ENCODE data around the gene PBLD.
"Not testable (repeated sequence)": the region's sequence is repeated elsewhere in the genome, so short reads cannot be mapped to it uniquely, and the experiment has no call there.

The PBLD gene

GRCh38 chr10:68261132-68261856 lies 71.4 kb downstream of the PBLD start:
- no peak overlapping the region for H3K4me3 ChIP-seq (ENCODE audit: low read length)
- no peak overlapping the region for H3K27ac ChIP-seq (ENCODE audit: low read depth, low read length)
- H3K27me3 ChIP-seq (ENCODE audit: control insufficient read depth, insufficient read depth, low read length): no peaks in the 10 kb centered on the region
- H3K9ac ChIP-seq (ENCODE audit: low read length): no peak overlapping the region
- H3K4me1 ChIP-seq (ENCODE audit: control insufficient read depth, insufficient read depth, low read length): no peaks in the 10 kb centered on the region
- H3K36me3 ChIP-seq (ENCODE audit: control insufficient read depth, insufficient read depth, low read length): no peaks in the 10 kb centered on the region

DNA sequence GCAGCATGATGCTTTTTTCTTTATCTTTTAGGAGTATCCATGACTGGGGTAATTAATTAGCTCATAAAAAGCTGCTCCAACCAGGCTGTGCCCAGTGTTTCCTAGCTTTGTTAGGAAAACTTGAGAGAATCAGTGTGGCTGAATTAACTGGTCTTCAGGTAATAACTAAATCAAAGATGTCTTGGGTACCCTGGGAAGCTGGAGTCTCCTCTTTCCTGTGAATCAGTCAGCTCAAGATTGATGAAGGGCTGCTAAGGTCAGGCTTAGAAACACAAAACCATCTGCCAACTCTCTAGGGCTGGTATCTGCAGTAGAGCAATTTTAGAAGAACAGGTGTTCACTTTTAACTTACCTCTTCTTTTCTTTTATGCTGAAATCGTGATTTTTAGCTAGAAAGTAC lies 79.4 kb downstream of the PBLD start:
- Histone ChIP-seq H3K4me3 (ENCODE audit: low read length) (no peak overlapping the region), H3K4me1 (ENCODE audit: control insufficient read depth, insufficient read depth, low read length) (no peaks in the 10 kb centered on the region), H3K36me3 (ENCODE audit: control insufficient read depth, insufficient read depth, low read length) (no peaks in the 10 kb centered on the region), H3K27me3 (ENCODE audit: control insufficient read depth, insufficient read depth, low read length) (no peaks in the 10 kb centered on the region), H3K27ac (ENCODE audit: low read depth, low read length) (no peak overlapping the region), H3K9ac (ENCODE audit: low read length) (no peak overlapping the region)

DNA sequence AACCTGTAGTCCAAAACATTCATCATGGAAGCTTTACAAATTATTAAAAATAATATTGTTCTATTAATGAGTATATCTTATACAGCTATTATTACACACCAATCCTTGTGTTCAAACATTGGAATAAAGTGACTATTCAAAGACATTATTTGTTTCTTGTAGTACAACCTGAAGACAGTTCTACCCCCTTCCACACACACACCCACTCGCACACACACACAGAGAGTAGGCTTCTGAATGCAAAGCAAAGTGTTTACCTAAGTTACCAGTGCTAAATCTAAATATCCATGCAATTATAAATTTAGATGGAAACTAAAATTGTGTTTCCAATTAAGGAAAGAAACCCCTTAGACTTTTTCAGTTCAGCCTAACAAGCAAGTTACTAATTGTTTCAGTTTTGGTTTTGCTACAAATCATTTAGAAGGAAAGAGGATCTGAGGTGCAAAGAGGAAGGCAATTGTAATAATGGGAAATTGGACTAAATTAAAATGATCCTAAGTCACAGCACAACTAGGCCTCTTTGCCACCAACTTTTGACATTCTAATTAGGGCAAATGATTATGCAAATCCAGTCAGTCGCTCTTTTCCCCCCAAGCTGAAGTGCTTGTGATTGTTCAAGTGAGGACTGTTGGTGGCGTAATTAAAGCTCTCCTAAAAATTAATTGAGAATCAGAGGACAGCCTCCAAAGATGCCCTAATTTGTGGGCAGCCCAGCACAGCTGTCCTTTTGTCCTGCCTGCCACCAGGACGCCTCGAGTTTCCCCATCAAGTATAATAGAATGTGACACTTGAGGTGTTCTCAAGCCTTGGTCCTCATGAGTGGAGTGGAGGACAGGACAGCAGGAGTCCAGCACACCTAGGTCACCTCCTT lies 80.9 kb downstream of the PBLD start:
- Histone ChIP-seq H3K27me3 (ENCODE audit: control insufficient read depth, insufficient read depth, low read length) (no peaks in the 10 kb centered on the region), H3K4me3 (ENCODE audit: low read length) (no peak overlapping the region), H3K27ac (ENCODE audit: low read depth, low read length) (no peak overlapping the region), H3K4me1 (ENCODE audit: control insufficient read depth, insufficient read depth, low read length) (no peaks in the 10 kb centered on the region), H3K36me3 (ENCODE audit: control insufficient read depth, insufficient read depth, low read length) (no peaks in the 10 kb centered on the region), H3K9ac (ENCODE audit: low read length) (no peak overlapping the region)

DNA sequence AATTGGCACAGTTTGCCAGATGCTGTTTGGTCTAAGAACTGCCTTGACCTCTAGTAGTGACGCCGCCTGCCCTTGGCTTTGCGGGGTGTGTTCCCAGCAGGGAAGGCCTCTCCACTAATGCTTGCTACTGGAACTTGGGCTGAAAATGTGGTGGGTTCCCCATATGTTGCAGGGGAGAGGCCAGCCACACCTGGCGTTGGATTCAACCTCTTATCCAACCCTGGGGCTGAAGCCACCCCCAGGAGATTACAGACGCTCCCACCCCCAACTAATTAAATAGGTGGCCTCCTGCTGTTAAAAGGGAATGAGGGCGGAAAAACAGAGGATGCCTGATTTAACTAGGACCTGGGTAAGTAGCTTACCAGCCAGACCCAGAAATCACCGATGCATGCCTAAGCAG lies 81.6 kb downstream of the PBLD start:
- Histone ChIP-seq H3K4me1 (ENCODE audit: control insufficient read depth, insufficient read depth, low read length) (no peaks in the 10 kb centered on the region), H3K36me3 (ENCODE audit: control insufficient read depth, insufficient read depth, low read length) (no peaks in the 10 kb centered on the region), H3K27ac (ENCODE audit: low read depth, low read length) (no peak overlapping the region), H3K9ac (ENCODE audit: low read length) (no peak overlapping the region), H3K4me3 (ENCODE audit: low read length) (no peak overlapping the region), H3K27me3 (ENCODE audit: control insufficient read depth, insufficient read depth, low read length) (no peaks in the 10 kb centered on the region)

DNA sequence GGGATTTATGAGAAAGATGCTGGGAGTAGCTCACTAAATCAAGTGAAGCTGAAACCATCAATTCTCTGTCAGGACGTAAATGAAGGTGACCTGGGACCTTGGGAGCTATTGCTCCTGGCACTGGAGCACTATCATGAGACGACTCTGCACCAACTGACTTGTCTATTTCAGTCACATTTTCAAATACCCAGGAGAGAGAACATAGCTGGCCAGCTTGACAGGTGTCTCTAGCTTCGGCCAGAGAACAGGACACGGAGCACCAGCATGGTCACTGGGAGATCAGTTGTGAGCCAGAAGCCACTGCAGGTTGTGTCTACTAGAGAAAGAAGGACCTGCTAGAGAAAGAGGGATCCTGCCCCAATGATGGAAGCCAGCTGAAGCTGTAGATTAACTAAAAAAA lies 83.4 kb downstream of the PBLD start:
- Histone ChIP-seq H3K4me3 (ENCODE audit: low read length) (no peak overlapping the region), H3K27ac (ENCODE audit: low read depth, low read length) (no peak overlapping the region), H3K4me1 (ENCODE audit: control insufficient read depth, insufficient read depth, low read length) (no peaks in the 10 kb centered on the region), H3K9ac (ENCODE audit: low read length) (no peak overlapping the region), H3K27me3 (ENCODE audit: control insufficient read depth, insufficient read depth, low read length) (no peaks in the 10 kb centered on the region), H3K36me3 (ENCODE audit: control insufficient read depth, insufficient read depth, low read length) (no peaks in the 10 kb centered on the region)

DNA sequence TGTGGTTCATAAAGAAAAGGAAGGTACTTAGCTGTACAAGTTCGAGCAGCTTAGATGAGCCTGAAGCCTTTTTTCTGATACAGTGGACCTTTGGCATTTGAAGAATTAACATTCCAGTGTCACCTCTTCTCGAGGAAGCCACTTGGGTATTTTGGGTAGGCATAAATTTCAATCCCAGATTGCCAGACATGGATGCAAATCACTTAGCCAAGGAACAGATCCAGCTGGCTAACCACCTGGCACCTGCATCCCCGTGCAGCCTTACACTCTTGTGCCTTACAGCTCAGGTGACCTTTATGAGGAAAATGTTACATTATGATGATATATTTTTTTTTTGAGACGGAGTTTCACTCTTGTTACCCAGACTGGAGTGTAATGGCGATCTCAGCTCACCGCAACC lies 84.8 kb downstream of the PBLD start:
- Histone ChIP-seq H3K4me1 (ENCODE audit: control insufficient read depth, insufficient read depth, low read length) (no peaks in the 10 kb centered on the region), H3K9ac (ENCODE audit: low read length) (no peak overlapping the region), H3K27me3 (ENCODE audit: control insufficient read depth, insufficient read depth, low read length) (no peaks in the 10 kb centered on the region), H3K27ac (ENCODE audit: low read depth, low read length) (no peak overlapping the region), H3K36me3 (ENCODE audit: control insufficient read depth, insufficient read depth, low read length) (no peaks in the 10 kb centered on the region), H3K4me3 (ENCODE audit: low read length) (no peak overlapping the region)

DNA sequence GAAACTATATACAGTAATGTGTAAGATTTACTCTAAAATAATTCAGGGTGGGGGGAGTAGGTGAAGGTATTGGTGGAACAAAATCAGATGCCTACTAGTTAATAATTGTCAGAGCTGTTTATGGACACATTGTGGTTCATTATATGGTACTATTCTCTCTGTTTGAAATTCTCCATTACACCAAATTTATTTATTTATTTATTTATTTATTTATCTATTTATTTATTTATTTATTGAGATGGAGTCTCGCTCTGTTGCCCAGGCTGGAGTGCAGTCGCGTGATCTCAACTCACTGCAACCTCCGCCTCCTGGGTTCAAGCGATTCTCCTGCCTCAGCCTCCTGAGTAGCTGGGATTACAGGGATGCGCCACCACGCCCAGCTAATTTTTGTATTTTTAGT lies 86.3 kb downstream of the PBLD start:
- H3K27me3 ChIP-seq (ENCODE audit: control insufficient read depth, insufficient read depth, low read length); H3K4me3 ChIP-seq (ENCODE audit: low read length); H3K9ac ChIP-seq (ENCODE audit: low read length); H3K36me3 ChIP-seq (ENCODE audit: control insufficient read depth, insufficient read depth, low read length); H3K4me1 ChIP-seq (ENCODE audit: control insufficient read depth, insufficient read depth, low read length); H3K27ac ChIP-seq (ENCODE audit: low read depth, low read length): not testable (repeated sequence)

- Histone ChIP-seq H3K27me3 (ENCODE audit: control insufficient read depth, insufficient read depth, low read length) (no peaks in the 10 kb centered on the region), H3K9ac (ENCODE audit: low read length) (no peak overlapping the region), H3K4me1 (ENCODE audit: control insufficient read depth, insufficient read depth, low read length) (no peaks in the 10 kb centered on the region), H3K27ac (ENCODE audit: low read depth, low read length) (no peak overlapping the region), H3K36me3 (ENCODE audit: control insufficient read depth, insufficient read depth, low read length) (no peaks in the 10 kb centered on the region), H3K4me3 (ENCODE audit: low read length) (no peak overlapping the region)
Measured at GRCh38 chr10:68242051-68242450, 90.7 kb downstream of the PBLD start.

GRCh38 chr10:68239596-68240150 lies 93.1 kb downstream of the PBLD start:
- no peak overlapping the region for H3K27ac ChIP-seq (ENCODE audit: low read depth, low read length)
- no peak overlapping the region for H3K4me3 ChIP-seq (ENCODE audit: low read length)
- H3K9ac ChIP-seq (ENCODE audit: low read length): no peak overlapping the region
- H3K27me3 ChIP-seq (ENCODE audit: control insufficient read depth, insufficient read depth, low read length): no peaks in the 10 kb centered on the region
- no peaks in the 10 kb centered on the region for H3K4me1 ChIP-seq (ENCODE audit: control insufficient read depth, insufficient read depth, low read length)
- H3K36me3 ChIP-seq (ENCODE audit: control insufficient read depth, insufficient read depth, low read length): no peaks in the 10 kb centered on the region

- H3K4me1 ChIP-seq (ENCODE audit: control insufficient read depth, insufficient read depth, low read length): no peaks in the 10 kb centered on the region
- H3K27ac ChIP-seq (ENCODE audit: low read depth, low read length): no peak overlapping the region
- H3K27me3 ChIP-seq (ENCODE audit: control insufficient read depth, insufficient read depth, low read length): no peaks in the 10 kb centered on the region
- H3K9ac ChIP-seq (ENCODE audit: low read length): no peak overlapping the region
- H3K36me3 ChIP-seq (ENCODE audit: control insufficient read depth, insufficient read depth, low read length): no peaks in the 10 kb centered on the region
- H3K4me3 ChIP-seq (ENCODE audit: low read length): no peak overlapping the region
Measured at GRCh38 chr10:68239069-68239468, 93.7 kb downstream of the PBLD start.

- H3K36me3 ChIP-seq (ENCODE audit: control insufficient read depth, insufficient read depth, low read length): no peaks in the 10 kb centered on the region
- H3K9ac ChIP-seq (ENCODE audit: low read length): no peak overlapping the region
- no peaks in the 10 kb centered on the region for H3K4me1 ChIP-seq (ENCODE audit: control insufficient read depth, insufficient read depth, low read length)
- H3K27ac ChIP-seq (ENCODE audit: low read depth, low read length): no peak overlapping the region
- H3K4me3 ChIP-seq (ENCODE audit: low read length): no peak overlapping the region
- no peaks in the 10 kb centered on the region for H3K27me3 ChIP-seq (ENCODE audit: control insufficient read depth, insufficient read depth, low read length)
Measured at GRCh38 chr10:68238371-68238770, 94.4 kb downstream of the PBLD start.

DNA sequence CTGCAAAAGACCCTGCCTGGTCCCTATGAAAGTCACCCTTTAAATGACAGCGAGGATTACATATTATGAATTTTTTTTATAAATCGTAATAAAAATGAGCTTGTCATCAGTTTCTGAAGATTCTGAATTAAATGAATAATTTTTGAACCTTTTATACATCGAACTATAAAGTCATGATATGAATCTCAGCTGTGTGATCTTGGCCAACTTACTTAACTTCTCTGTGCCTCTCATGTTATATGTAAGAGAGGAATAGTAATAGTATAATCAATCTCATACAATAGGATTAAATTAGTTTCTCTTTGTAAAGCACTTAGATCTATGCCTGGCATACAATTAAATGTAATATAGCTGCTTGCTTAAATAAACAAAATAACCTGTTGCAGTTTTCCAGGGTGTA lies 95.6 kb downstream of the PBLD start:
- H3K27me3 ChIP-seq (ENCODE audit: control insufficient read depth, insufficient read depth, low read length): no peaks in the 10 kb centered on the region
- H3K36me3 ChIP-seq (ENCODE audit: control insufficient read depth, insufficient read depth, low read length): no peaks in the 10 kb centered on the region
- H3K9ac ChIP-seq (ENCODE audit: low read length): no peak overlapping the region
- no peaks in the 10 kb centered on the region for H3K4me1 ChIP-seq (ENCODE audit: control insufficient read depth, insufficient read depth, low read length)
- no peak overlapping the region for H3K27ac ChIP-seq (ENCODE audit: low read depth, low read length)
- H3K4me3 ChIP-seq (ENCODE audit: low read length): no peak overlapping the region
